ENCODE measurements around the gene ZFPL1. TPM values are rescaled to one million over a fixed set of nuclear protein-coding genes. Genes with fewer than 3 reads are reported as not detected.

Gene ZFPL1
- total and polyA plus RNA-seq, 10 of the 15 experiments (the other 5 are each of a cell fraction or from before 2014, with no cell fraction given) = 2.2 to 37.8 (median 27.0) TPM

DNA sequence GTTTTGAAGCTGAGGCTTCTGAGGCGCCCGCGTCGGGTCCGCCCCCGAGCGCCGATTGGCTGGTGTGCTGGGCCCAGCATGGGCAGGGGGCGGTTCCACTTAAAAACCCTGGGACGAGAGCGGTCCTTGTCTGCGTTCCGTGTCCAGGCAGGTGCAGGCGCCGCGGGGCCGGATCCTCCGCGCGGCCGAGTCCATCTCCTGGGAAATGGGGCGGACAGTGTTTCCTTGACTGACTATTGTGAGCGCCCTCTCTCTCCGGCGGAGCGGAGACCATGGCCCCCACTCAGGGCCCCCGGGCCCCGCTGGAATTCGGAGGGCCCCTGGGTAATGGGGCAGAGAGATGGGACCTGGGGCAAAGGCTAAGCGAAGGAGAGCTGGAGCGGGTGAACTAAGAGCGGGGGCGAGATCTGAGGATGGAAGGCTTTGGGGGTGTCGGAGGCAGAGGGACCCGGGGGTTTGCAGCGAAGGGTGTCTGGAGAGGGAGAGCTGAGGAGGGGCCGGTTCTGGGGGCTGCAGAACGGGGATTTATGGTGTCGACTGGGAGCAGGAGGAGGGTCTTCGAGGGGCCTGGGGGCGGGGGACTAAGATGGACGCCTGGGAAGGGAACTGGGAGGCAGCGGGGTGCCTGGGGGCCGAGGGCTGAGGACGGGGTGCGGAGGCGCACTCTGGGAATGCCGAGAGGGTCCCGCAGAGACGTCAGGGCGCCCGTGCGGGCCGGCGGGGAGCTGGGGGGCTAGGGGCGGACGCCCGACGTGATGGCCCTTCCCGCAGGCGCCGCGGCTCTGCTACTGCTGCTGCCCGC, 27.9 kb downstream of the ZFPL1 start, which contains the start of gene TM7SF2 (continued):
- TF ChIP-seq, protein P1, sequence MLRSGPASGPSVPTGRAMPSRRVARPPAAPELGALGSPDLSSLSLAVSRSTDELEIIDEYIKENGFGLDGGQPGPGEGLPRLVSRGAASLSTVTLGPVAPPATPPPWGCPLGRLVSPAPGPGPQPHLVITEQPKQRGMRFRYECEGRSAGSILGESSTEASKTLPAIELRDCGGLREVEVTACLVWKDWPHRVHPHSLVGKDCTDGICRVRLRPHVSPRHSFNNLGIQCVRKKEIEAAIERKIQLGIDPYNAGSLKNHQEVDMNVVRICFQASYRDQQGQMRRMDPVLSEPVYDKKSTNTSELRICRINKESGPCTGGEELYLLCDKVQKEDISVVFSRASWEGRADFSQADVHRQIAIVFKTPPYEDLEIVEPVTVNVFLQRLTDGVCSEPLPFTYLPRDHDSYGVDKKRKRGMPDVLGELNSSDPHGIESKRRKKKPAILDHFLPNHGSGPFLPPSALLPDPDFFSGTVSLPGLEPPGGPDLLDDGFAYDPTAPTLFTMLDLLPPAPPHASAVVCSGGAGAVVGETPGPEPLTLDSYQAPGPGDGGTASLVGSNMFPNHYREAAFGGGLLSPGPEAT (IDR thresholded peaks at IDR 0.05; ENCODE audit: low read depth) = peak; percentile 35; the same call in 1 of the 2 replicates
- TF ChIP-seq CEBPB (IDR thresholded peaks at IDR 0.05; ENCODE audit: borderline replicate concordance in 1 of 2, low read depth in 2 of 2, low read length in 2 of 2) (no peak), GATAD2B (conservative IDR thresholded peaks at IDR 0.05; ENCODE audit: low read depth) (no peak), RBBP5 (conservative IDR thresholded peaks at IDR 0.05) (no peak), MTA3 (IDR thresholded peaks at IDR 0.05; ENCODE audit: borderline replicate concordance, low read length) (no peak), SMAD1 (IDR thresholded peaks at IDR 0.05; ENCODE audit: low read depth, partially characterized antibody) (no peak), JUND (IDR thresholded peaks at IDR 0.05; ENCODE audit: low read depth, low read length) (no peak), ZNF217 (IDR thresholded peaks at IDR 0.05) (no peak), STAT3 (IDR thresholded peaks at IDR 0.05; ENCODE audit: low read depth, low read length) (no peak), TCF3 (IDR thresholded peaks at IDR 0.05; ENCODE audit: borderline replicate concordance, insufficient read depth, low read depth, low read length) (peak; percentile 55; the same call in 1 of the 2 replicates), POU2F2 (IDR thresholded peaks at IDR 0.05; ENCODE audit: borderline replicate concordance, low read depth, low read length) (peak; percentile 56; the same call in 1 of the 3 replicates), SUPT20H (IDR thresholded peaks at IDR 0.05; ENCODE audit: borderline replicate concordance, control insufficient read depth, low read depth, low read length) (no peak), CHD4 (IDR thresholded peaks at IDR 0.05) (no peak), EP300 (IDR thresholded peaks at IDR 0.05; ENCODE audit: borderline replicate concordance in 1 of 2, control insufficient read depth in 1 of 2, low read depth in 2 of 2, low read length in 2 of 2) (no peak)
- TF ChIP-seq, protein P2, sequence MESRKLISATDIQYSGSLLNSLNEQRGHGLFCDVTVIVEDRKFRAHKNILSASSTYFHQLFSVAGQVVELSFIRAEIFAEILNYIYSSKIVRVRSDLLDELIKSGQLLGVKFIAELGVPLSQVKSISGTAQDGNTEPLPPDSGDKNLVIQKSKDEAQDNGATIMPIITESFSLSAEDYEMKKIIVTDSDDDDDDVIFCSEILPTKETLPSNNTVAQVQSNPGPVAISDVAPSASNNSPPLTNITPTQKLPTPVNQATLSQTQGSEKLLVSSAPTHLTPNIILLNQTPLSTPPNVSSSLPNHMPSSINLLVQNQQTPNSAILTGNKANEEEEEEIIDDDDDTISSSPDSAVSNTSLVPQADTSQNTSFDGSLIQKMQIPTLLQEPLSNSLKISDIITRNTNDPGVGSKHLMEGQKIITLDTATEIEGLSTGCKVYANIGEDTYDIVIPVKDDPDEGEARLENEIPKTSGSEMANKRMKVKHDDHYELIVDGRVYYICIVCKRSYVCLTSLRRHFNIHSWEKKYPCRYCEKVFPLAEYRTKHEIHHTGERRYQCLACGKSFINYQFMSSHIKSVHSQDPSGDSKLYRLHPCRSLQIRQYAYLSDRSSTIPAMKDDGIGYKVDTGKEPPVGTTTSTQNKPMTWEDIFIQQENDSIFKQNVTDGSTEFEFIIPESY (IDR thresholded peaks at IDR 0.05) = no peak
- TF ChIP-seq, protein P3, sequence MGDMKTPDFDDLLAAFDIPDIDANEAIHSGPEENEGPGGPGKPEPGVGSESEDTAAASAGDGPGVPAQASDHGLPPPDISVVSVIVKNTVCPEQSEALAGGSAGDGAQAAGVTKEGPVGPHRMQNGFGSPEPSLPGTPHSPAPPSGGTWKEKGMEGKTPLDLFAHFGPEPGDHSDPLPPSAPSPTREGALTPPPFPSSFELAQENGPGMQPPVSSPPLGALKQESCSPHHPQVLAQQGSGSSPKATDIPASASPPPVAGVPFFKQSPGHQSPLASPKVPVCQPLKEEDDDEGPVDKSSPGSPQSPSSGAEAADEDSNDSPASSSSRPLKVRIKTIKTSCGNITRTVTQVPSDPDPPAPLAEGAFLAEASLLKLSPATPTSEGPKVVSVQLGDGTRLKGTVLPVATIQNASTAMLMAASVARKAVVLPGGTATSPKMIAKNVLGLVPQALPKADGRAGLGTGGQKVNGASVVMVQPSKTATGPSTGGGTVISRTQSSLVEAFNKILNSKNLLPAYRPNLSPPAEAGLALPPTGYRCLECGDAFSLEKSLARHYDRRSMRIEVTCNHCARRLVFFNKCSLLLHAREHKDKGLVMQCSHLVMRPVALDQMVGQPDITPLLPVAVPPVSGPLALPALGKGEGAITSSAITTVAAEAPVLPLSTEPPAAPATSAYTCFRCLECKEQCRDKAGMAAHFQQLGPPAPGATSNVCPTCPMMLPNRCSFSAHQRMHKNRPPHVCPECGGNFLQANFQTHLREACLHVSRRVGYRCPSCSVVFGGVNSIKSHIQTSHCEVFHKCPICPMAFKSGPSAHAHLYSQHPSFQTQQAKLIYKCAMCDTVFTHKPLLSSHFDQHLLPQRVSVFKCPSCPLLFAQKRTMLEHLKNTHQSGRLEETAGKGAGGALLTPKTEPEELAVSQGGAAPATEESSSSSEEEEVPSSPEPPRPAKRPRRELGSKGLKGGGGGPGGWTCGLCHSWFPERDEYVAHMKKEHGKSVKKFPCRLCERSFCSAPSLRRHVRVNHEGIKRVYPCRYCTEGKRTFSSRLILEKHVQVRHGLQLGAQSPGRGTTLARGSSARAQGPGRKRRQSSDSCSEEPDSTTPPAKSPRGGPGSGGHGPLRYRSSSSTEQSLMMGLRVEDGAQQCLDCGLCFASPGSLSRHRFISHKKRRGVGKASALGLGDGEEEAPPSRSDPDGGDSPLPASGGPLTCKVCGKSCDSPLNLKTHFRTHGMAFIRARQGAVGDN (IDR thresholded peaks at IDR 0.05) = no peak
- TF ChIP-seq, protein P4, sequence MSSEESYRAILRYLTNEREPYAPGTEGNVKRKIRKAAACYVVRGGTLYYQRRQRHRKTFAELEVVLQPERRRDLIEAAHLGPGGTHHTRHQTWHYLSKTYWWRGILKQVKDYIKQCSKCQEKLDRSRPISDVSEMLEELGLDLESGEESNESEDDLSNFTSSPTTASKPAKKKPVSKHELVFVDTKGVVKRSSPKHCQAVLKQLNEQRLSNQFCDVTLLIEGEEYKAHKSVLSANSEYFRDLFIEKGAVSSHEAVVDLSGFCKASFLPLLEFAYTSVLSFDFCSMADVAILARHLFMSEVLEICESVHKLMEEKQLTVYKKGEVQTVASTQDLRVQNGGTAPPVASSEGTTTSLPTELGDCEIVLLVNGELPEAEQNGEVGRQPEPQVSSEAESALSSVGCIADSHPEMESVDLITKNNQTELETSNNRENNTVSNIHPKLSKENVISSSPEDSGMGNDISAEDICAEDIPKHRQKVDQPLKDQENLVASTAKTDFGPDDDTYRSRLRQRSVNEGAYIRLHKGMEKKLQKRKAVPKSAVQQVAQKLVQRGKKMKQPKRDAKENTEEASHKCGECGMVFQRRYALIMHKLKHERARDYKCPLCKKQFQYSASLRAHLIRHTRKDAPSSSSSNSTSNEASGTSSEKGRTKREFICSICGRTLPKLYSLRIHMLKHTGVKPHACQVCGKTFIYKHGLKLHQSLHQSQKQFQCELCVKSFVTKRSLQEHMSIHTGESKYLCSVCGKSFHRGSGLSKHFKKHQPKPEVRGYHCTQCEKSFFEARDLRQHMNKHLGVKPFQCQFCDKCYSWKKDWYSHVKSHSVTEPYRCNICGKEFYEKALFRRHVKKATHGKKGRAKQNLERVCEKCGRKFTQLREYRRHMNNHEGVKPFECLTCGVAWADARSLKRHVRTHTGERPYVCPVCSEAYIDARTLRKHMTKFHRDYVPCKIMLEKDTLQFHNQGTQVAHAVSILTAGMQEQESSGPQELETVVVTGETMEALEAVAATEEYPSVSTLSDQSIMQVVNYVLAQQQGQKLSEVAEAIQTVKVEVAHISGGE (CRISPR knock-in tag; IDR thresholded peaks at IDR 0.05) = no peak

Measured in GM12878 (cell line).